Astrocyte of the spinal cord (primary cell): ENCODE results near the gene DCST1.
A peak's percentile ranks its signal among the peaks of the same experiment; 100 is the strongest.

ENCODE experiments used
- DNase-seq: peaks from one replicate; pipeline ENCODE4 v3.0.0; 2011; ENCODE audit warnings: low read depth, low spot score
- H3K4me3 ChIP-seq: 2 replicates; pipeline ENCODE4 v1.5.1; 2011; ENCODE audit warnings: low read depth, mild to moderate bottlenecking, low read length, moderate library complexity
- in situ Hi-C: cut with HindIII; loops from 2 replicates; pipeline ENCODE4 v1.10.0; 2017; ENCODE audit warnings: low sequenced_read_pairs
- TF ChIP-seq, protein P1 (sequence below): IDR thresholded peaks from 2 replicates; pipeline ENCODE4 v1.5.1; 2012; ENCODE audit warnings: low read depth, mild to moderate bottlenecking, low read length, inconsistent platforms

The DCST1 gene

DNA sequence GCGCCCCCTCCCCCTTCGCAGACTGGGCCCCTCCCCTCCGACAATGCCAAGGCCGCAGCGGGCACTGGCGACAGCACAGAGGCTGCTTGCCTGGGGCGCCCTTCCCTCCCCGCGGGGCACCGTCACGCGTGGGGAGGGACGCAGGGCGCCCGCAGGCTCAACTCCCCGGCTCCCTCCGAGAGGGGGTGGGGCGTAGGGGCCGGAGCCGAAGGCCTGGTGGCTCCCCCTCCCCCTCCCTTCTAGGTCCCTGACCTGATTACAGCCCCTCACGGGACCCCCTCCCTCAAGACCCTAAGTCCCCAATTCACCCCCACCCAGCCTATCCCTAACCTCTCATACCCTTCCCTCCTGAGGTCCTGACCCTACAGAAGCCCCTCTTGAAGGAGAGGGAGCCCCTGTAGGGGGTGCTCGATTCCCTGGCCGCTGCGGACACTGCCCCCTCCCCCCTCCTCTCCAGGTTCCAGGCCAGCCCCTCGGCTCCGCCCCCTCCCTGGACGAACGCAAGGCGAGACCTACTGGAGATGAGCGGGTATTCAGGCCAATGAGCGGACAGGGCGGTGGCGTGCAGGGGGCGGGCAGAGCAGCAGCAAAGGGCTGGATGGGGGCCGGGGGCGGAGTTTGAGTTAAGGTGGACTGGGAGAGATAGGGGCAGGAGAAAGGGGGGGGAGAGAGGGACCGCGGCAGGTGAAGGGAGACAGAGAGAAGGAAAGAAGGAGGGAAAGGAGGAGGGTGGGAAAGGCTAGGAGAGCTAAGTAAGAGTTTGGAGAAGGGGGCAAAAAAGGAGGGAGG is 31.8 kb upstream of the DCST1 start:
- peak overlapping the region; percentile 61 for H3K4me3 ChIP-seq
- in situ Hi-C loops, result no loop called here
- TF ChIP-seq, protein P1, sequence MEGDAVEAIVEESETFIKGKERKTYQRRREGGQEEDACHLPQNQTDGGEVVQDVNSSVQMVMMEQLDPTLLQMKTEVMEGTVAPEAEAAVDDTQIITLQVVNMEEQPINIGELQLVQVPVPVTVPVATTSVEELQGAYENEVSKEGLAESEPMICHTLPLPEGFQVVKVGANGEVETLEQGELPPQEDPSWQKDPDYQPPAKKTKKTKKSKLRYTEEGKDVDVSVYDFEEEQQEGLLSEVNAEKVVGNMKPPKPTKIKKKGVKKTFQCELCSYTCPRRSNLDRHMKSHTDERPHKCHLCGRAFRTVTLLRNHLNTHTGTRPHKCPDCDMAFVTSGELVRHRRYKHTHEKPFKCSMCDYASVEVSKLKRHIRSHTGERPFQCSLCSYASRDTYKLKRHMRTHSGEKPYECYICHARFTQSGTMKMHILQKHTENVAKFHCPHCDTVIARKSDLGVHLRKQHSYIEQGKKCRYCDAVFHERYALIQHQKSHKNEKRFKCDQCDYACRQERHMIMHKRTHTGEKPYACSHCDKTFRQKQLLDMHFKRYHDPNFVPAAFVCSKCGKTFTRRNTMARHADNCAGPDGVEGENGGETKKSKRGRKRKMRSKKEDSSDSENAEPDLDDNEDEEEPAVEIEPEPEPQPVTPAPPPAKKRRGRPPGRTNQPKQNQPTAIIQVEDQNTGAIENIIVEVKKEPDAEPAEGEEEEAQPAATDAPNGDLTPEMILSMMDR, result peak; percentile 66
- DNase-seq, result peak; percentile 99

DNA sequence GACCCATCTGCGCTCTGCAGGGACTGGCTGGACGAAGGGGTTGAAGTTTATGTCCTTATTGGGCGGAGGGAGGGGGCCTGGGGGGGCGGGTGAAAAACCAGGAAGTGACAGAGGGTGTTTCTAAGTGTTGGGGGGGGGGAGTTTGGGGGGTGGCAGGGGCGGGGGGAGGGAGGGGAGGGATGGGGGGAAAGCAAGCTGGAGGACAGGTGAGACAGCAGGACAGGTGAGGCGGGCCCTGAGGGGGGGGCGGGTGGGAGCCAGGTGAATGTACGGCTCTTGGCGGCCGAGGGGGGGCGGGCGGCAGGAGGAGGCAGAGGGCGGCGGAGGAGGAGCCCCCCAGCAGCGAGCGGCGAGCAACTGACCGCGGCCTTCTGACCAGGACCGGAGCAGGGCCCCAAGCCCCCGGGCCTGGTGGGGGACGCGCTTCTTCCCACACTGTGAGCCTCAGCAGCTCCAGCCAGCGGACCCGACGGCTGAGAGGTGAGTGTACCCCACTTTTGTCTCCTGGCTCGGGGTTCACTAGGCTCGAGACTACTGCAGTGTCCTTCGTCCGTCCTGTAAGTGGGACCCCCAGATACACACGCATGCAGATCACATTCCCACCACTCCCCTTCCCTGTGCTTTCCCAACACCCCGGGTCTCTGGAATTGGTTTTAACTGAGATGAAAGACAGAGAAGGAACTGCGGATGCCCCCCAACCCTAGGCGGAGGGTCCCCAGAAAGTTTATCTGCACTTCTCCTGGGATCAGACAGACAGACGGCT is 31.0 kb upstream of the DCST1 start, which contains the start of gene ZBTB7B:
ZBTB7B (plus strand) TSS at position 339 of the 763 bp plus-strand sequence. CDS start 11,859 bp downstream, outside the sequence.
- in situ Hi-C loops, result no loop called here
- peak within 1 kb of the TSS; percentile 61 for H3K4me3 ChIP-seq
- DNase-seq, result peak; percentile 47
- TF ChIP-seq, protein P1, result no peak

DNA sequence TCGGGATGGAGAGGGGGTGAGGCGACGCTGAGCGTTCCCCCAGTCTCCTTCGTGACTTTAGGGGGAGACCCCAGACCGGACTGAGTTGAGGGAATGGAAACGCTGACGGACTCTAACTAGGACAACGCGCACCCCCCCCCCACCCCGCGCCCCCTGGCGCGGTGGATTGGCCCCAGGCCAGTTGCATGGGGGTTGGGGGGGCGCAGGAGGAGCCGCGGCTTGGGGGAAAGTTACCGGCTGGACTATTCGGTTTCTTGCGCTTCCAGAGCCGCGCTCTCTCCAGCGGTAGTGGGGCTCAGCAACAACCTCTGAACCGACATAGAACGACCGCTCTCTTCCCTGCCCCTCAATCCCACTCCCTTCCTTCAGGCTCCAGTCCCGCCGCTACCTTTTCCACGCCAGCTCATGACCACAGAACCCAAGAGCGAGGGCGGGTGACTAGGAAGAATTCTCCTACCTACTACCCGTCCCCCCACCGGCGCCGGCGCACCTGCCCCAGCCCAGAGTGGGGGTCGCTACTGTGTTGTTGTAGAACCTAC is 30.3 kb upstream of the DCST1 start:
- in situ Hi-C loops, result no loop called here
- DNase-seq, result no peak
- TF ChIP-seq, protein P1, result no peak

DNA sequence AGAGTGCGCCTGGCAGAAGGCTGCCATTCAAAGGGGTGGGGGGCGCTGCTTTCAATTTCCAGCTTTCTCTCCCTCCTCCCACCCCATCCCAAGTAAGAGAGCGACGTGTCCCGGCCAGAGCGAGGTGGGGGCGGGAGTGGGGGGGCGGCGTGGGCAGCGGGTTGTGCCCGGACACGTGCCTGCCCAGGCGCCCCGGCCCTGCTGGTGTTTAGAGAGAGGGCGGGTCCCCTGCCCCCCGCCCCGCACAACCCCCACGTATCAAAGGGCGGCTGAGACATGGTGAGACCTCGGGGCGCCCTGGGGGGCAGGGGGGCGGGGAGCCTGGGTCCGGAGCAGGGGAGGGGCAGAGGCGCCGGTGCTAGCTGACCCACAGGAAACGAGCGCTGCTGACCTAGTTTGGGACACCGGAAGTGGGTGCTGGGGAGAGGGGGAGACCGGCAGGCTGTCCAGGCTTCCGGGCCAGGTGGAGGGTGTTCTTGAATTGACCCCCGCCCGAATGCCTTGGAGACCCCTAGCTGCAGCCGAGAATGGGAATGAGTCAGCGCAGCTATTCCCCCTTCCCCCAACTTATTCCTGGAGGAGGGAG is 29.8 kb upstream of the DCST1 start:
- in situ Hi-C loops, result no loop called here
- DNase-seq, result peak; percentile 35
- H3K4me3 ChIP-seq, result peak overlapping the region; percentile 61
- TF ChIP-seq, protein P1, result no peak

More for the DNA sequence above, 30.3 kb upstream of the DCST1 start:
- H3K4me3 ChIP-seq, result peak overlapping the region; percentile 61

DNA sequence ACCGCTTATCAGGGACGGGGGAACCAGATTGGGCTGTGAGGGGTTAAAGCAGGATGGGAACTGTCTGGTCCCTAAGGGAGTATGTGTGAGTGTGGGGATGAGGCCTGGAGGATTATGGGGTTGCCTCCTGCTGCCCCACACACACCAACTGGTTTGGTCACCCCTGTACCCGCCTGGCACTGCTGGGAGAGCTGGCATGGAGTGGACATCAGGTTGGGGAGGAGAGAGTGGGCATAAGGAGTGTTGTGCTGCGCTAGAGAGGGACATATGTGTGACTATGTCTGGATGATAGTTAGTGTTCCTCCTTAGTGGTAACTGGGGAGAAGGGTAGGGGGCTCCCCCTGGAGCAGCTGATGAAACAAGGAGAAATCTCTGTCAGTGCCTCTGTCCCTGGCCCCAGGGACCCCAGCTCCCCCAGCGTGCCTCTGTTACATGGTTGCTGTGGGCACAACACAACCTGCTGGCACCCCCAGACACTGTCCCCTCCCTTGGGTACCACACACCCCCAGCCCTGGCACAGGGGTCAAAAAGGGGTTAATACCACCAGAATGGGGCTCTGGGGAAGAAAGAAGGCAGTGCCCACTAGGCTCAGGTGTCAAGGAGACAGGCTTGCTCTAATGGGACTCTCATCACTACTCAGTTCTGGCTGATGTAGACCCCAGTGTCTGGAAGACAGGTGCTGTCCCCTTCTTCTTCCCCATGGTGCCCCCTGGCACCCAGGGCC is 29.1 kb upstream of the DCST1 start:
- peak overlapping the region; percentile 61 for H3K4me3 ChIP-seq
- in situ Hi-C loops, result no loop called here
- TF ChIP-seq, protein P1, result no peak
- DNase-seq, result no peak
